ENCODE measurements around the gene NLN.
A peak's percentile ranks its signal among the peaks of the same experiment; 100 is the strongest.

NLN gene

DNA sequence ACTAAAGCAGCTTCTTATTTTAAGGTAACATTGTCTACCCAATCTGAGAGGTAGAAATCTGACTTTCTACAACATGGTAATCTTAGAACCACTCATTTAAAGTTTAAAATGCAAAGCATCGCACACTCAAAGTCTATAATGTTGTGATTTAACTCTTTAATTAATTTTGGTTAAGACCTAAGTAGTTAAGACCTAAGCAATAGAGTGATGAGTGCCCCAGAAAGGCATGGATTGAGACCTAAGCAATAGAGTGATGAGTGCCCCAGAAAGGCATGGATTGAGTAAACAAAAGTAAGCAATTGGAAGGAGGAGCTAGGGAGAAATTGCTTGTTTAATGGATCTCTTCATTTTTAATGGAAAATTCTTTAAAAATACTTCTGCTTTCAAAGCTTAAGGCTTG, 86.8 kb downstream of the NLN start:
- DNase-seq (ENCODE audit: low read depth): peak; percentile 77

- DNase-seq (ENCODE audit: low read depth): peak; percentile 25
These were observed 88.0 kb downstream of the NLN start for GRCh38 chr5:65809817-65810531.

- DNase-seq (ENCODE audit: low read depth): peak; percentile 86
These were observed 89.0 kb downstream of the NLN start for GRCh38 chr5:65811004-65811403.

- peak; percentile 51 for DNase-seq (ENCODE audit: low read depth)
These were observed 89.9 kb downstream of the NLN start for GRCh38 chr5:65811885-65812284.

- no peak for DNase-seq (ENCODE audit: low read depth)
These were observed 90.6 kb downstream of the NLN start for GRCh38 chr5:65812648-65813047.

- DNase-seq (ENCODE audit: low read depth): no peak
These were observed 91.2 kb downstream of the NLN start for GRCh38 chr5:65813174-65813573.

GRCh38 chr5:65815161-65815560, 93.2 kb downstream of the NLN start:
- no peak for DNase-seq (ENCODE audit: low read depth)

DNA sequence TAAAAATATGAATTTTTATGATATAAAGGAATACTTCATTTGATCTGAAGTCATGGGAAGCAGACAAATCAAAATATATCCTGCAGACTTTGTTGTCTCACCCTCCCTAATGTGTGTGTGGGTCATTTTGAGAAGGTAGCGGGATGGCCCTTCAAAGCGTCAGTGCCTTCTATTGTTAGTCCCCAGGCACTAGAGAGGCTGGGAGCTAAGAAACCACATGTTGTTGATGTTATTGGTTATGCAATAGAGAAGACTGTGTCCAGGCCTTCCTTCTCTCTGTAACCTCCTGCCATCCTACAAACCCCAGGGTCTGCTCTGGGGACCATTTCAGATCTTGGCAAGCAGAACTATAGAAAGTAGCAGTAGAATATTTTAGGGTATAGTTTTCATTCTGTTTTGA, 94.7 kb downstream of the NLN start:
- DNase-seq (ENCODE audit: low read depth): no peak

- DNase-seq (ENCODE audit: low read depth): no peak
These were observed 95.9 kb downstream of the NLN start for GRCh38 chr5:65817931-65818330.

- DNase-seq (ENCODE audit: low read depth): no peak
These were observed 96.6 kb downstream of the NLN start for GRCh38 chr5:65818592-65818991.

DNA sequence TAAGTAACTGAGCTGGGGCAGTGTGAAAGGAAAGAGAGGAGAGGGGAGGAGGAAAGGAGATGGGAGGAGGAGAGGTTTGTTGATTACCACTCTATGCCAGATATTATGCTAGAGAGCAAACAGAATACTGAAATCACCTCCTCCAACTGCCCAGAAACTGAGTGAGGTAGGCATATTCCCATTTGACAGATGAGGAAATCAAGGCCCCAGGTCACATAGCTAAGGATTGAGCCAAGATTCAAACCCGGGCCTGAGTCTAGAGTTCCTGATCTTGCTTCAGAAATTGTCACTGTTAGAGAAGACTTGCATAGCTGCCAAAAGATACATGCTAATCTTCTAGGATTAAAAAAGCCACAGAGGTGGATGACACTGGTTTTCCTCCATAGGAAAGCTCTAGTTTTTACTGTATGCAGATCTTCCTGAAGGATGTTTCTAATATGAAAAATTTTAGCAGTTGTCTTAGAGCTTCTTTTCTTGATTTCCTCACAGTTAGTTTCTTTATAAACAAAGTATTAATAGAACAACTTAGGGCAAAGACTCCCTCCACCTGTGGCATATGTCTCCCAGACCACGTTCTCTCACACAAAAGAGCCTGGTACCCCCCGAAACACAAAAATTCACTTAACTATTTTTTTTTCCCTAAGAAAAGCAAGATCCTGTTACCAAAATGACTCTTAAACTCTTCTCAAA, 97.4 kb downstream of the NLN start:
- no peak for DNase-seq (ENCODE audit: low read depth)

DNA sequence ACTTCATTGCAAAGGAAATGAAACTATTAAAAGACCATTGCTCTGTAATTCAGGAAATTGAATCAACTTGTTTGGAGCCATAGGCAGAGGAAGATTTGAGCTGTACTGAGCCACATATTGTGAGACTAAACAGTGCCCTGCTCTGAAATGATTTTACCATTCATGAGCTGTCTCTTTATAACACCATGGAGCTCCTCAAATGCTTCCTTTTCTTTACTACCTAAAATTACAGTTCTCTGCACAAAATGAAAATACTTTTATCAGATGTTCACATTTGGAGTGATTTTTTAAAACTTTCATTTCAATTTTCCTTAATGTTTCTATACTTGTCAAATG, 97.9 kb downstream of the NLN start:
- DNase-seq (ENCODE audit: low read depth): no peak

GRCh38 chr5:65820373-65820772, 98.4 kb downstream of the NLN start:
- DNase-seq (ENCODE audit: low read depth): no peak

GRCh38 chr5:65821966-65822365, 100.0 kb downstream of the NLN start:
- no peak for DNase-seq (ENCODE audit: low read depth)

DNA sequence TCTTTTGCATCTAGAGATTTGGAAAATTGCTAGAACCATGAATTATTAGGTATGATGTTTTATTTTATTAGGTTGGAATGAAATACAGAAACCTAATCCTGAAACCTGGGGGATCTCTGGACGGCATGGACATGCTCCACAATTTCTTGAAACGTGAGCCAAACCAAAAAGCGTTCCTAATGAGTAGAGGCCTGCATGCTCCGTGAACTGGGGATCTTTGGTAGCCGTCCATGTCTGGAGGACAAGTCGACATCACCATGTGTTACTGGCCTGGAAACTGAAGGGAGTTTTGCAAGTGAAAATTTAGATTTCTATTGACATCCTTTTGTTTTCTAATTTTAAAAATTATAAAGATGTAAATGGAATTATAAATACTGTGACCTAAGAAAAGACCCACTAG, 100.7 kb downstream of the NLN start:
- DNase-seq (ENCODE audit: low read depth): no peak

DNA sequence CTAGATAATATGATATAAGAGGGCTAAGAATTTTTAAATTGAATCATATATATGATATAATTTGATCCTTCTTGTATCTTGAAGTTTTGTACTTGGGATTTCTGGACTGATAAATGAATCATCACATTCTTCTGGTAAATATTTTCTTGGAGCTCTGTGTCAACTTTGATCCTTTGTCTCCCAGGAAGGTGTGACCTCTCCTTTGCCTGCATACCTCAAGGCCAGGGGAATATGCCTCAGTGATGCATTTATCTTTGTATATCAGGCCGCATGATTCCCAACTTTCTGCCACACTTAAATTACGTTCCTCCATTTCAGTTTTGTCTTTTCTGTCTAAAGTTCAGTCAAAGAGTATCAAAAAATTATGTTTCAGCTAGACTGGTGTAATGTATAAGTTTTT, 101.2 kb downstream of the NLN start:
- DNase-seq (ENCODE audit: low read depth): peak; percentile 52

GRCh38 chr5:65823845-65824445, 101.9 kb downstream of the NLN start:
- no peak for DNase-seq (ENCODE audit: low read depth)

DNA sequence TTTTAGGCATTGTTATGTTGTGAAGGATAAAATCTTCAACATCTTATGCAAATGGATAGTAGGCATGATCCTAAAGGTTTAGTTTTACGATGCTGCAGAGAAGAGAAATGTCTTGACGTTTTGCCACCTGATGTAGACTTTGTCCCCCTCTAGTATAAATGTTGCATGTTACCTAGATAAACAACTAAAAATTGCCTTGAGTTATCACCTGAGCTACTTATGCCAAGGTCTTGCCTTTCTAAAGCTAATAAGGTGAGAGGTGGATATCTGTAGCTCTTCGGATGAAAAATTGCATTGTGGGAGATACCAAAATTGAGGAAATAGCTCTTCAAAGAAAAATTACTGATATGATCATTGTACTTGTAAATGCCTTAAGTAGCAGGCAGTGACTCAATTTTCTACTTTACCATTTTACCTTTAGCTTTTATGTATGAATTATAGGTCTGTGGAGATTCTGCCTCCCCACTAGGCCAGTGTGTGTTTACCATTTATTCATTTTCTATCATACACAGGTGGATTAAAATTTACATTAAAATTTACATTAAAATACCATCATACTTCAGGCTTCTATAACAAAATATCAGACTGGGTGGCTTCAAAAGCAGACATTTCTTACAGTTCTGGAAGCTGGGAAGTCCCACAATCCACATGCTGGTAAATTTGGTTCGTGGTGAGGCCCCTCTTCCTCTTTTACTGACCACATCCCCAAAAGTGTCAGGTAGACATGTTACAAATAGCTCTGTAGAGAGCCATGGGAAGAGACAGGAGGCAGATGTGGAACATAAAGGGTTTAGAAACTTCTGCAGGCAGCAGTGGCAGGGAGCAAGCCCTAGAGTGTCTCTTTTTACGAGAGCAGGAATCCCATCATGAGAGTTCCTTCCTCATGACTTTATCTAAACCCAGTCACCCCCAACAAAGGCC, 103.7 kb downstream of the NLN start:
- no peak for DNase-seq (ENCODE audit: low read depth)

DNA sequence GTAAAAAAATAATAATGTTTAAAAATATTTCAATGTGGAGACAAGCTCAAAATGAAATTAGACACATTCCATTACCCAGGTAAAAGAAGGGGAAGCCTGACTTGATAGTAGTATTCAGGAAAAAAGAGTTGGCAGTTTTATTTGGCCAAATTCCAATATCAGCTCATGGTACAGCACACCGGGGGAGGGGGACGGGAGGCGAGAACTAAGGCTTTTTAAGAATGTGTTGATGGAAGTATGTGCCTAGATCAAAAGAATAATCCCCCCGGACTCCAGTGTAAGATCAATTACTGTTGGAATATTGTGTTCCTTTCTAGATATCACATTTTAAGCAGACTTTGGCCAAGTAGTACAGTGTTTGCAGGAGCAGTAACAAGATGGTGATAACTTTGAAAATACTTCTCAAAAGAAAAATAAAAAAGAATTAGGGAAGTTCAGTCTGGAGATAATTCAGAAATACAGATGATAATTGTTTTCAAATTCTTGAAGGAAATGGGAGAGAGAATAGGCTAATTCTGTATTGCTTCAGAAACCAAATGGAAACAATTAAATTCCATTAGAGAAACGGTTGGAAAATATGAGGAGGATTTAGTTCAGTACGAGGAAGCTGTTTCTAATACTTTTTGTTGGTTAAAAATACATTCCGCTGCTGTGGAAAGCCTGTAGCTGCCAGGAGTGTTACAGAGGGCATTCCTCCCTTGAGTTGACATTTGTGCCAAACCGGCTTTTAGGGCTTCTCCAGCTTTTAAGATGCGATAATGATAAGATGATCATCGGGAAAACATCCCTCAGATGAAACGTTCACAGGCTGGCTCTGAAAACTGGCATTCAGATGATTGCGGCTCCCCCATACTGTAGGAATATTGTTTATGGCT, 106.3 kb downstream of the NLN start:
- no peak for DNase-seq (ENCODE audit: low read depth)

- no peak for DNase-seq (ENCODE audit: low read depth)
These were observed 108.9 kb downstream of the NLN start for GRCh38 chr5:65830856-65831255.

- DNase-seq (ENCODE audit: low read depth): no peak
These were observed 109.3 kb downstream of the NLN start for GRCh38 chr5:65831276-65831675.

- DNase-seq (ENCODE audit: low read depth): no peak
These were observed 110.1 kb downstream of the NLN start for GRCh38 chr5:65832152-65832551.
